ENCODE measurements around the gene DSG3.

GRCh38 chr18:31511098-31511497, 63.6 kb downstream of the DSG3 start:
- TF ChIP-seq CTCF (IDR thresholded peaks at IDR 0.05) (peak; percentile 40), ZFX (IDR thresholded peaks at IDR 0.05; ENCODE audit: borderline replicate concordance) (no peak)

Data from 22Rv1 (cell line).